CD4-positive, alpha-beta T cell treated with Interferon gamma for 1 hour (primary cell): ENCODE results near the gene PADI2.
"Not testable (repeated sequence)": the region's sequence is repeated elsewhere in the genome, so short reads cannot be mapped to it uniquely, and the experiment has no call there.

ENCODE experiments used
- DNase-seq: peaks from one replicate; pipeline ENCODE4 v3.0.0-alpha.2; 2020

Gene PADI2

DNA sequence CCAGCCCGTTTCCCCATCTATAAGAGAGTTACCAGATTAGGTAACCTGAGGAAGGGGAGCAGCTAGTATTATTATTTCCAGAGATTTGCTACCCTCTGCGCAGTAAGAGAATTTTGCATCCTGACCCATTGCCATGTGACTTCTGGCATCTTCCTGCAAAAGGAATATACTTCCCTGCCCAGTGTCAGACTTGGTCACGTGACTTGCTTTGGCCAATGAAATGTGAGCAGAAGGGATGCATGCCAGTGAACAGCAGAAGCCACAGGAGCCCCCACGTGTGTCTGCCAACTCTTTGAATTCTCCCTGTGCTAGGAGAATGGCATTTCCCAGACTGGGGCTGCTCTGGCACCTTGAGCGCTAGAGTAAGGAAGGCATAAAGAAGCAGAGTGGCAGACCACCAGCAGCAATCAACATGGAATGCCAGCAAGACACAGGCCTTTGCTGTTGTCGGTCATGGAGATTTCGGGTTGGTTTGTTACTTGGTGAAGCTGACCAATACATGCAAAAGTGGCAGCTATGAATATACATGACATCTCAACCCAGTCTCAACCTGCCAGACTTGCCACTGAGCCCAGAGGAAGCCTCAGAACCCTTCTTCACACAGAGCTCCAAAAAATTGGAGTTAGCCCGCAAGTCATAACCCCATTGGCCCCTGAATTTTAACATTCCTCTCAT lies 39.0 kb downstream of the PADI2 start:
- DNase-seq: no peak

- no peak for DNase-seq
These were observed 40.0 kb downstream of the PADI2 start for GRCh38 chr1:17078991-17079868.

DNA sequence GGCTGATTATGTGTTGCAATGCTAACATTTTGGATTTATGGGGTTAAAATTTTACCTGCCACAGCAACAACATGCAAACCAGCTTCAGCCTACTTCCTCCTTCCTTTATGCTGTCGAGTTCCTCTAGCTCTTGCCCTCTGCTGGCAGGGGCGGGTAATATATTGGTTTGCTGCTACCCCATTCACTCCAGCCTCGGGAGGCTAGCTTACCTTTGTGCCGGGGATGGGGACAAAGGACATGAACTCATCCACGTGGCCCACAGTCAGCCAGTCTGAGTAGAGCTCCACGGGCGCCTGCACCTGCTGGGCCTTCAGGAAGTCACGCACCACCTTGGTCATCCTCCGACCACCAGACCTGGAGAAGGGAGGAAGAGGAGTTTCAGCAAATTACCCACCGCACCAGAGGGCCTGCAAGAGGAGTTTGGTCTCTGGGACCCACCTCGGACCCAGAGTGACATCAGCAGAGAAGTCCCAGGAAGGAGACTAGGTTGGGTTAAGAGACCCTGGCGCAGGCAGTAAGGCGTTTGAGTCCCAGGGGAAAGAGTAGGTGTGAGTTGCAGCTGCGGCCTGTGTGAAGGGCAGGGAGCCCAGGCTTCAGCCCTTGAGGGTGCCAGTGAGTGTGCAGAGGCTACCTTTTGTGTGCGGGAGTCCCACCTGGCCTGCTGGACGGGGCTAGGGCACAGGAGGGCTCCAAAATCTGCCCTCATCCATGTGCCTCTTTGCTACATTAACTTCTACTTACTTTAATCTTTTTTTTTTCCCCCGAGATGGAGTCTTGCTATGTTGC lies 43.6 kb downstream of the PADI2 start:
- DNase-seq: no peak

DNA sequence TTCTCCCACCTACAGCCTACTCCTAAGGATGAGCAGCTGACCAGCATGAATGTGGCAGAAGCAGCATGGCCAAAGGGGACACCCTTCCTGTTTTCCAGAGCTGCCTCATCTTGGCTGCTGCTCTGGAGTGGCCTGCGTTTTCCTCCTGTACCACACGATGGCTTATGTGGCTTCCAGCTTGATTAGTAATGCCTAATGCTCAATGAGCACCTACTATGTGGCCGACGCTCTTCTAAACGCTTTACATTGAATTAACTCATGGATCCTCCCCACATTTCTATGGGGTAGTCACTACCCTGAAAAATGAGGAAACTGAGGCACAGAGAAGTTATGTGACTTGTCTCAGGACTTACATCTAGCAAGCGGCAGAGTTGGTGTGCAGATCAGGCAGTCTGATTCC lies 47.5 kb downstream of the PADI2 start:
- no peak for DNase-seq

- DNase-seq: no peak
These were observed 49.1 kb downstream of the PADI2 start for GRCh38 chr1:17070163-17070525.

DNA sequence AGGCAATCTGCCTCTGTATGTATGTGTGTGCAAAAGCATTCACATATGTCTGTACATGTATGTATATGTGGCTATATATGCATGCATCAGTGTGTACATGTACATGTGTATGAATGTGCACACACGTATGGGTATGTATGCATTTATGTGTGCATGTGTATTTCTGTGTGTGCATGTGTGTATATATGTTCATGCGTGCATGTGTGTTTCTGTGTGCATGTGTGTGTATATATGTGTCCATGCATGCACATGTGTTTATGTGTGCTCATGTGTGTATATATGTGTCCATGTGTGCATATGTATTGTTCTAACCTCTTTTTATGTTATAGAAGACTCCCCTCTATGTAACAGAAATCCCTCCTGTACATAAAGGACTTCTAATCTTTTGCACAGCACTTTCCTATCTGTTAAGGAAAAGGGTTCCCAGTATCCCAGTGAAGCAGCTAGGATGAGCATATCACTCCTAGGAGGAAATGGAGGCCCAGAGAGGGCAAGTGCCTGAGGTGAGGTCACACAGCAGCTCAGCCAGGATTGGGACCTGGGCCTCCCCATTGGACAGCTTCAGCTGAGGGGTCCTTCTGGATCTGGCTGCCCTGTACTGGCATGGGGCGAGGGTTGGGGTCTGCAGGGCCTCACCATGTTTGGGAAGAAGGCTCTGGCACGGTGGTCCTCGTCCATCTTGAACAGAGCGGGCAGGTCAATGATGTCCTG lies 49.6 kb downstream of the PADI2 start:
- no peak for DNase-seq

DNA sequence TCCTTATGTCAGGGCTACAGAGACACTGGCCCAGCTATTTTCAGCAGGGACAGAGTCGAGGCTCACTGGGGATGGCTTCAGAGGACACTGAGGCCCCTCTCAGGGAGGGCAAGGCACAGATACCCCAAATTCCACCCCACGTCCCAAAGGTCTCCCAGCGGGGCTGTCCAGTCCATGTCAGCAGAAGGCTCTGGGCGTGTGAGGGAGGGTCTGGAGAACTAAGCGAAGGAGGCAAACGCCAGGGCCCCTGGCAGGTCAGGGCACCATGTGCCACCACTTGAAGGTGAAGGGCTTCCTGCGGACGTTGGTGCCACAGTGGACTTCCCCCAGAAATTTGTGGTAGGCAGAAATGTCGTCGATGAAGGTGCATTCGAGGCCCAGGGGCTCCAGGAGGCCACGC lies 50.5 kb downstream of the PADI2 start:
- no peak for DNase-seq

DNA sequence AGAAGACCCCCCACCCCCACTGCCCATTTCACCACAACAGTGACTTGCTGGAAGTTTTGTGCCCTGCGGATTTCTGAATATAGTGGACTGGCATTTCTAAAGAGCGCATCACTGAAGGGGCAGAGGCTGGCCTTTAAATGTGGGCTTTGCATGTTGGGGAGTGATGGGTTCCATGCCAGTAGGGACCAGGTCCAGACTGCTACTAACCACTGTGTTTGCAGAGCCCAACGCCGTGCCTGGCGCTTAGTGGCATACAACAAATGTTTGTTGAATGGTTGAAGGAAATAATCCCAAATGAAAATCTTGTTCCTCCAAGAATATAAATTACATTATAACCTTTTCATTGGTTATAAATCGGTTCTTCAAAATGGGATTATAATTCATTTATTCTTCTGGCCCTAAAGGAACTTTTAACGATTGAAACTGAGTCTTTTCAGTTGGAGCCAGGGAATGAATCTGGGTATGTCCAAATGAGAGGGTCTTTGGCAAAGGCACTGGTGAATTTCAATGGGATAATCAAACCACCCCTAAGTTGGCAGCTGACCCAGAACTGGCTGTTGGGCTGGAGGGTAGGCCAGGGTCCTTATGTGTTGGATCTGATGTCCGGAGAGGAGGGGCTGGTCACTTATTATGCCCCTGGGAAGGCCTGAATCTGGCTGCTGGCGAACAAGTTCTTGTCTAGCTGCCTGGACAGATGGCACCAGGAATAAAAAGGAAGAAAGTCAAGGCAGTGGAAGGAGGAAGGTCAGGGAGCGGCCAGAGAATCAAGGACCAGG lies 51.6 kb downstream of the PADI2 start:
- DNase-seq: no peak

GRCh38 chr1:17067069-17067426 lies 52.2 kb downstream of the PADI2 start:
- no peak for DNase-seq

DNA sequence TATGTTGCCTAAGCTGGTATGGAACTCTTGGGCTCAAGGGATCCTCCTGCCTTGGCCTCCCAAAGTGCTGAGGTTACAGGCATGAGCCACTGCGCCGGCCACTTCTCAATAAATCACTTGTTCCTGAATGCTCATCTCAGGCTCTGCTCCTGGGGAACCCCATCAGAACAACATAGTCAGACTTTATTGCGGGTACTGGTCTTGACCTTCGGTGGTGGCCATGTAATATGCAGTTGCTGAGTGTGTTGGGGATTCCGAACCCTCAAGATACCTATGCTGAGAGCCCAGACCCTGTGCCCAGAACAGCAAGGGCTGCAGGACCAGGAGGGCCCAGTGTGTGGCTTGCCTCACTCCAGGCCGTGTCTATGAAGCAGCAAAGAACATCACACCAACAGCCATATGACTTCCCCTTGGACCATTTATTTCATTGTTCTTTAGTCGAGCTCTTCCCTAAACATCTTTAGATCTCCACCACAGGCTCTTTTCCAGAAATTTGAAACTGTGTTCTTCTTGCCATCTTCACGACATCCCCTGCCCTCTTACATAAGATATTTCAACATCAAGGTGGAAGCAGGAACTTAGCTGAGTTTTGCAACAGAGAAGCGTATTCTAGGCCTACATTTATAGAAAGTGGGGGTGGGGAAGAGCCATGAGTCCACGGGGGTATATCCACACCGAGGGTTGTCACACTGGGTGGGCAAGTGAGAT lies 52.7 kb downstream of the PADI2 start:
- no peak for DNase-seq

GRCh38 chr1:17065666-17066065 lies 53.6 kb downstream of the PADI2 start:
- no peak for DNase-seq

DNA sequence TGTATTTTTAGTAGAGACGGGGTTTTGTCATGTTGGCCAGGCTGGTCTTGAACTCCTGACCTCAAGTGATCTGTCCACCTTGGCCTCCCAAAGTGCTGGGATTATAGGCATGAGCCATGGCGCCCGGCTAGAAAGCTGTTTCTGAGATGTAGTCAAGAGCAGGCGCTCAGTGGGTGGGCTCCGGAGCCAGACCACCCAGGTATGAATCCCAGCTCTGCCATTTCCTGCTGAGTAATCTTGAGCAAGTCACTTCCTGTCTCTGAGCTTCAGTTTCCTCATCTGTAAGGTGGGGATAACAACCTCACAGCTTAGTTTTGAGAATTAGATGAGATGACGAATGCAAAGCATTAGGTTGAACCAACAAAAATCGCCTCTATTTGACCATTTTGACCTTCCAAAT lies 56.5 kb downstream of the PADI2 start:
- DNase-seq: not testable (repeated sequence)

DNA sequence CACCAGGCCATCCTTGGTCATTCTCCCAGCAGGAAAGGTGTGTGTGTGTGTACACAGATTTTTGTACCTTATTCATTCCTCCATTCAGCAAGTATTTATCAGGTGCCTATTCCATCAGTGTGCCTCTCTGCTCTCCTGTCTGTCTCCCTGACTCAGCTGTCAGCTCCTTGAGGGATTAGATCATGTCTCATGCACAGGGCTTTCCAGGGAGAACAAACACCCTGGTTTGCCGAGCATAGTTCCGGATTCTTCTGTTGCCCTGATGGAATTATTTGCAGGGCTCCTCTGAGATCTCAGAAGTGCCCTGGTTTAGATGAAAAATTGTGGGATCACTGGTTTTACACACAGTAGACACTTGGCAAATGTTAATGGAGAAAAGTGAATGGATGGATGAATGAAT lies 57.4 kb downstream of the PADI2 start:
- no peak for DNase-seq

DNA sequence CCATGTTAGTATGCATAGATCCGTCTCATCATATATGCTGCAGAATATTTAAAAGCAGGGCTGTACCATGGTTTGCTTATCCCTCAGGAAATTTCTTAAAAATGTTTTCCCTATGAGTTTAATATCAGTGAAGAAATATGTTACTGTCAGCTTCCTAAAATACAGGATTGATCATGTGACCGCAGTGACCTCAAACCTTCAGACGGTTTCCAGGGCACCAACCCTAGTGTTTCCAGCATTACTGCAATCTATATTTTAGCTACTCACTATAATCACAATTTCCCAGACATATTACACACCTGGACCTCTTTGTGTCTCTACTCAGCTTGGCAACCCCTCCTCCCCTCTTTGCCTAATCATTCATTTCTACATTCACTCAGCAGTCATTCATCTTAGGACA lies 57.8 kb downstream of the PADI2 start:
- no peak for DNase-seq

DNA sequence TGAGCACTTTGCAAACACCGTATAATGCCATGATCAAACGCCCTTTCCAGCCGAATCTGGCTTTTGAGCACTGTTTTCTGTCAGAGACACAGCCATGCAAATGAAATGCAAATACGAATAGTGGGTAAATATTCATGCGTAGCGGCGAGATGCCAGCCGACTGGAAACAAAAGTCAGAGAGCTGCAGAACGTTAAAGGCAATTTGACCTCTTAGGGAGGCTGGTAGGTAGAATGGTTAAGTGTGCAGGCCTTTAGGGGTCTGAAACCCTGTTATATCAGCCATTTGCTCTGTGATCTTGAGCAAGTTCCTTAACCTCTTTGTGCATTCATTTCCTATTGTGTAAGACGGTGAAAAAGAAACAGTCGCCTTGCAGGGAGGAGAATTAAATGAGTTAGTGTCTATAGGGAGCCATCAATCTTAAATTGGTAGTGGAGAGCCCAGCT lies 58.9 kb downstream of the PADI2 start:
- no peak for DNase-seq

- DNase-seq: peak; percentile 59
These were observed 59.6 kb downstream of the PADI2 start for GRCh38 chr1:17059391-17060305.

GRCh38 chr1:17056551-17056950 lies 62.7 kb downstream of the PADI2 start:
- no peak for DNase-seq

GRCh38 chr1:17055801-17056200 lies 63.5 kb downstream of the PADI2 start:
- DNase-seq: no peak

DNA sequence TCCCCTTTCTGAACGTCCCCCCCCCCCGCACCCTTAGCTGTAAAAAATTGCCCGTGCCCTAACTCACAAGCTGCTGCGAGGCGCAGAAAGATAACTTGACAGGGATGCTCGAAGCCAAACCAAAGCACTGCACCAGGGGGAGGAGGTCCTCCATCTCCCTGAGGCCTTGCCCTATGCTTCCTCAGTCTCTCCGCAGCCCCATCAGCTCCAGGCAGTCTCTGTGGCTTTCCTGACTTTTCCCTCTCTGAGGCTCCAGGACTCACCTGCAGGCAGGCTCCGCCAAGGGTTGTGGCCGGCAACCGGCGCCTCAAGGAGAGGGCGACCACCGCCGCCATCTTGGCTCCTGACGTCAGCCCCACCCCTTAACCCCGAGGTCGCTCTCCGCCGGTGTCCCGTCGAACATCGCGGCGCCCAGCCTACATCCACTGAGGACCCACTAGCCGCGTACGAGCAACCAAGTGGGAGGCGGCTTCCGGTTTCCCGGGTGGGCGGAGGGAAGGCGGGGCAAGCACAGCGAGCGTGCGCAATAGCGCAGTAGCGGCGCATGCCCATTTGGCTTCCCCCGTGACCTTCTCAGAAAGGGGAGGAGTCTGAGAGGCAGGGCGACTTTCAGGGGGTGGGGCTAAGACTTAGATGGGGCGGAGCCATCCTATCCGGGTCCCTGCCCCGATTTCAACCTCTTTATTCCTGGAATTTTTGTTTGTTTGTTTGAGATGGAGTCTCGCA lies 65.4 kb downstream of the PADI2 start, which contains the start of gene SDHB:
TSS of gene SDHB (minus strand) at position 348 of the 726 bp plus-strand sequence. CDS start at position 335, 13 bp downstream.
- DNase-seq: peak; percentile 98
